Prostate gland (tissue), 2 donors: Measurements from ENCODE around the gene SEMA3F. TPM values are rescaled to one million over a fixed set of nuclear protein-coding genes. Genes with fewer than 3 reads are reported as not detected.

Experiments used
- DNase-seq: peaks from one replicate; pipeline ENCODE4 v3.0.0-alpha.2; 2019; ENCODE audit warnings: low spot score
- H3K27ac ChIP-seq, 2 donors: fragments of 200-600 bp; sonication (generic); 2 replicates each; pipeline ENCODE4 v1.5.1; 2017 to 2019
- H3K27me3 ChIP-seq: fragments of 200-600 bp; sonication (generic); replicated peaks from 2 replicates; pipeline ENCODE4 v1.5.1; 2019; ENCODE audit not compliant: insufficient read depth
- H3K36me3 ChIP-seq, 2 donors: fragments of 200-600 bp; sonication (generic); 1 replicate in 1 of 2; 2 replicates in 1 of 2; pipeline versions ENCODE4 v1.5.1 to v1.8.1; 2017 to 2019
- H3K4me1 ChIP-seq: fragments of 200-600 bp; sonication (generic); replicated peaks from 2 replicates; pipeline ENCODE4 v1.5.1; 2019
- H3K4me3 ChIP-seq, 2 donors: fragments of 200-600 bp; sonication (generic); 2 replicates each; pipeline ENCODE4 v1.5.1; 2017 to 2019
- H3K9me3 ChIP-seq: fragments of 200-600 bp; sonication (generic); 2 replicates; pipeline ENCODE4 v1.5.1; 2017
- CTCF ChIP-seq, 4 experiments: fragments of 200-600 bp in 2 of 4; fragments of 450-650 bp in 2 of 4; sonication (generic) in 2 of 4; IDR thresholded peaks; 1 replicate in 3 of 4; 2 replicates in 1 of 4; pipeline ENCODE4 v1.5.1; 2016 to 2019; ENCODE audit warnings: antibody characterized with exemption in 4 of 4, mild to moderate bottlenecking in 2 of 4, moderate library complexity in 2 of 4
- POLR2A ChIP-seq: fragments of 450-650 bp; IDR thresholded peaks from one replicate; pipeline ENCODE4 v1.6.1; 2016; ENCODE audit warnings: antibody characterized with exemption, mild to moderate bottlenecking
- POLR2AphosphoS5 ChIP-seq: sonication (generic); formaldehyde crosslinking; IDR thresholded peaks from one replicate; pipeline ENCODE4 v1.6.1; 2017; ENCODE audit warnings: antibody characterized with exemption
- WGBS: methylation state at CpG from one replicate; pipeline ENCODE4 v1.1.5; 2018; 5-methylcytosine and 5-hydroxymethylcytosine counted together
- intact Hi-C: fragments of 100-400 bp; cut with DNase I; formaldehyde crosslinking; loops from one replicate; pipeline ENCODE4 v1.14.2; 2022
- total RNA-seq, 2 donors: library from RNA; depleted of rRNA; stranded (reverse); fragments of >200 nt; gene quantifications; one replicate each; pipeline ENCODE4 v1.1.0, GENCODE V29; 2016

The SEMA3F gene
- total RNA-seq, 2 donors from 2014 or later: 43.3 to 71.8 TPM

DNA sequence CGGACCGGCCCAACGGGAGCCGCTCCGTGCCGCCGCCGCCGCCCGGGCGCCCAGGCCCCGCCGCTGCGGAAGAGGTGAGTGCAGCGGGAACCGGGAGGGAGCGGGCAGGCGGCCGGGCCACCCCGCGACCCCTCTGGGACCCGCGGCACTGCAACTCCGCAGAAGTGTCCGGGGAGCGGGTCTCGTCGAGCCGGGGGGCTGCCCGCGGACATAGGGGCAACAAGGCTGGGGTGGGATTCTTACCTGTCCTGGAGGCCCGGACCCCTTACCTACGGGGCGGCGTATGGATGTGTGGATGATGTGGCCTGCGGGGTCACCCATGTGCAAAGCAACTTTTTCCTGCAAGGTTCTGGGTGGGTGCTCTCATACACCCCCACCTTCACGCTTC is 361 bp downstream of the SEMA3F start:
- no peaks in the 10 kb centered on the region for H3K36me3 ChIP-seq
- no peak for DNase-seq
- no peaks in the 10 kb centered on the region for H3K27me3 ChIP-seq
- peak overlapping the region; percentile 53 to 66 for H3K4me3 ChIP-seq
- no peaks in the 10 kb centered on the region for H3K9me3 ChIP-seq
- intact Hi-C loops: no loop called here
- no peak for TF ChIP-seq CTCF (IDR thresholded peaks at IDR 0.05)
- peaks cover 24% of the 10 kb centered on the region for H3K4me1 ChIP-seq
- peak overlapping the region; percentile 83 for H3K27ac ChIP-seq
- 4% methylated on average over 28 of the region's 37 CpGs for WGBS

- WGBS: 14% methylated on average over 13 of the region's 13 CpGs
- intact Hi-C loops: no loop called here
These were observed 767 bp downstream of the SEMA3F start for GRCh38 chr3:50155891-50156290.

GRCh38 chr3:50156549-50157493 is 1.7 kb downstream of the SEMA3F start:
- peak; percentile 79 for TF ChIP-seq POLR2A
- no peak for TF ChIP-seq POLR2AphosphoS5
- 19% methylated on average over 19 of the region's 20 CpGs for WGBS
- DNase-seq: peak; percentile 73
- H3K27me3 ChIP-seq: no peaks in the 10 kb centered on the region
- peaks cover 33% of the 10 kb centered on the region for H3K4me1 ChIP-seq
- peak overlapping the region; percentile 53 to 66 for H3K4me3 ChIP-seq
- H3K9me3 ChIP-seq: no peaks in the 10 kb centered on the region
- intact Hi-C loops: no loop called here
- peak overlapping the region; percentile 83 for H3K27ac ChIP-seq
- H3K36me3 ChIP-seq: no peaks in the 10 kb centered on the region

More at GRCh38 chr3:50155891-50156290, 767 bp downstream of the SEMA3F start:
- Histone ChIP-seq H3K4me3 (peak overlapping the region; percentile 53 to 66), H3K27ac (peak overlapping the region; percentile 83), H3K4me1 (peaks cover 28% of the 10 kb centered on the region), H3K27me3 (no peaks in the 10 kb centered on the region), H3K9me3 (no peaks in the 10 kb centered on the region), H3K36me3 (no peaks in the 10 kb centered on the region)
- DNase-seq: no peak
- no peak for TF ChIP-seq CTCF (IDR thresholded peaks at IDR 0.05)
- TF ChIP-seq POLR2AphosphoS5: no peak
- TF ChIP-seq POLR2A: no peak

- Histone ChIP-seq H3K9me3 (no peaks in the 10 kb centered on the region), H3K36me3 (no peaks in the 10 kb centered on the region), H3K27me3 (no peaks in the 10 kb centered on the region), H3K4me3 (no peak overlapping the region), H3K4me1 (peaks cover 33% of the 10 kb centered on the region), H3K27ac (peak overlapping the region; percentile 83)
- DNase-seq: peak; percentile 84
- intact Hi-C loops: no loop called here
- 30% methylated on average over 12 of the region's 12 CpGs for WGBS
- TF ChIP-seq POLR2AphosphoS5 (peak; percentile 77), CTCF (IDR thresholded peaks at IDR 0.05) (no peak), POLR2A (peak; percentile 54)
These were observed 2.9 kb downstream of the SEMA3F start for GRCh38 chr3:50157827-50158529.

DNA sequence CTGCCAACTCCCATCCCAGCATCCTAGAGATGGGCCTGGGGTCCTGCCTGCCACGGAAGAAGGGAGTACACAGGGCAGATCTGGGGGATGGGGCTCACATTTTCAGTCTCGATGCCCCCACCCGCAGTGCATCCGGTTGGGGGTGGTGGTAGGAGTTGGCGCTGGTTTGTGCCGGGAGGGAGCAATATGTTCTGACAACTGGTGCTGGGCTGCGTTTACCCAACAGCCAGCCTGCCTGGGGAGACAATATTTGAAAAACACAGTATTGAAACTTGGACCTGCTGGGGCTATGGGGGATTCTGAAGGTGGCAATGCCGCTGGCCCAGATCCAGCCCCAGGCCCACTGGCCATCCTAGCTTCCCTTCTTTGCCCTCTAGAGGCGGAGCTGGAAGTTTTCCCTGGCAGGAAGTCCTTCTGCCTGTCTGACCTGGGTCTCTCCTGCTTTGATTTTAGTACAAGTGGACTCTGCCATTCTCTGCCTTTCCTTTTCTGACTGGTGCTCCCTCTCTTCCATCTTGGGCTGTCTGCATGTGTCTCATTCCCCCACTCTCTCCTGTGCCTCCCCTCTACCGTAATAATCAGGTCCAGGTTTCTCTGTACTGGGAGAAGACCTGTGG is 3.5 kb downstream of the SEMA3F start:
- no peak for DNase-seq
- Histone ChIP-seq H3K27me3 (no peaks in the 10 kb centered on the region), H3K9me3 (no peaks in the 10 kb centered on the region), H3K27ac (peak overlapping the region; percentile 83), H3K4me3 (no peak overlapping the region), H3K4me1 (peaks cover 33% of the 10 kb centered on the region), H3K36me3 (no peaks in the 10 kb centered on the region)
- WGBS: 35% methylated on average over 10 of the region's 10 CpGs
- TF ChIP-seq CTCF (IDR thresholded peaks at IDR 0.05) (no peak), POLR2AphosphoS5 (no peak), POLR2A (no peak)
- intact Hi-C loops: no loop called here
